ENCODE data around the gene MPRIP.
"Not testable (repeated sequence)": the region's sequence is repeated elsewhere in the genome, so short reads cannot be mapped to it uniquely, and the experiment has no call there.

- TF ChIP-seq CTCF (IDR thresholded peaks at IDR 0.05); FOXJ3 (CRISPR knock-in tag; IDR thresholded peaks at IDR 0.05); USF1 (IDR thresholded peaks at IDR 0.05; ENCODE audit: borderline replicate concordance, low read depth); MXI1 (IDR thresholded peaks at IDR 0.05; ENCODE audit: low read depth, low read length); TAF1 (IDR thresholded peaks at IDR 0.05; ENCODE audit: borderline replicate concordance, low read depth, low read length); TCF12 (IDR thresholded peaks at IDR 0.05); EZH2phosphoT487 (IDR thresholded peaks at IDR 0.05; ENCODE audit: borderline replicate concordance, low read depth): not testable (repeated sequence)
- 0 out of 4 replicates have a peak, but pooled peaks of 1 of the 2 experiments have one; percentile 11 for TF ChIP-seq EP300 (IDR thresholded peaks at IDR 0.05; ENCODE audit: borderline replicate concordance in 1 of 2, low read depth in 1 of 2, low read length in 1 of 2)
- TF ChIP-seq, protein P1, sequence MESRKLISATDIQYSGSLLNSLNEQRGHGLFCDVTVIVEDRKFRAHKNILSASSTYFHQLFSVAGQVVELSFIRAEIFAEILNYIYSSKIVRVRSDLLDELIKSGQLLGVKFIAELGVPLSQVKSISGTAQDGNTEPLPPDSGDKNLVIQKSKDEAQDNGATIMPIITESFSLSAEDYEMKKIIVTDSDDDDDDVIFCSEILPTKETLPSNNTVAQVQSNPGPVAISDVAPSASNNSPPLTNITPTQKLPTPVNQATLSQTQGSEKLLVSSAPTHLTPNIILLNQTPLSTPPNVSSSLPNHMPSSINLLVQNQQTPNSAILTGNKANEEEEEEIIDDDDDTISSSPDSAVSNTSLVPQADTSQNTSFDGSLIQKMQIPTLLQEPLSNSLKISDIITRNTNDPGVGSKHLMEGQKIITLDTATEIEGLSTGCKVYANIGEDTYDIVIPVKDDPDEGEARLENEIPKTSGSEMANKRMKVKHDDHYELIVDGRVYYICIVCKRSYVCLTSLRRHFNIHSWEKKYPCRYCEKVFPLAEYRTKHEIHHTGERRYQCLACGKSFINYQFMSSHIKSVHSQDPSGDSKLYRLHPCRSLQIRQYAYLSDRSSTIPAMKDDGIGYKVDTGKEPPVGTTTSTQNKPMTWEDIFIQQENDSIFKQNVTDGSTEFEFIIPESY (IDR thresholded peaks at IDR 0.05; ENCODE audit: borderline replicate concordance, low read depth), result not testable (repeated sequence)
- TF ChIP-seq, protein P2, sequence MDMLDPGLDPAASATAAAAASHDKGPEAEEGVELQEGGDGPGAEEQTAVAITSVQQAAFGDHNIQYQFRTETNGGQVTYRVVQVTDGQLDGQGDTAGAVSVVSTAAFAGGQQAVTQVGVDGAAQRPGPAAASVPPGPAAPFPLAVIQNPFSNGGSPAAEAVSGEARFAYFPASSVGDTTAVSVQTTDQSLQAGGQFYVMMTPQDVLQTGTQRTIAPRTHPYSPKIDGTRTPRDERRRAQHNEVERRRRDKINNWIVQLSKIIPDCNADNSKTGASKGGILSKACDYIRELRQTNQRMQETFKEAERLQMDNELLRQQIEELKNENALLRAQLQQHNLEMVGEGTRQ (IDR thresholded peaks at IDR 0.05; ENCODE audit: borderline replicate concordance, low read depth, low read length), result not testable (repeated sequence)
- TF ChIP-seq, protein P3, sequence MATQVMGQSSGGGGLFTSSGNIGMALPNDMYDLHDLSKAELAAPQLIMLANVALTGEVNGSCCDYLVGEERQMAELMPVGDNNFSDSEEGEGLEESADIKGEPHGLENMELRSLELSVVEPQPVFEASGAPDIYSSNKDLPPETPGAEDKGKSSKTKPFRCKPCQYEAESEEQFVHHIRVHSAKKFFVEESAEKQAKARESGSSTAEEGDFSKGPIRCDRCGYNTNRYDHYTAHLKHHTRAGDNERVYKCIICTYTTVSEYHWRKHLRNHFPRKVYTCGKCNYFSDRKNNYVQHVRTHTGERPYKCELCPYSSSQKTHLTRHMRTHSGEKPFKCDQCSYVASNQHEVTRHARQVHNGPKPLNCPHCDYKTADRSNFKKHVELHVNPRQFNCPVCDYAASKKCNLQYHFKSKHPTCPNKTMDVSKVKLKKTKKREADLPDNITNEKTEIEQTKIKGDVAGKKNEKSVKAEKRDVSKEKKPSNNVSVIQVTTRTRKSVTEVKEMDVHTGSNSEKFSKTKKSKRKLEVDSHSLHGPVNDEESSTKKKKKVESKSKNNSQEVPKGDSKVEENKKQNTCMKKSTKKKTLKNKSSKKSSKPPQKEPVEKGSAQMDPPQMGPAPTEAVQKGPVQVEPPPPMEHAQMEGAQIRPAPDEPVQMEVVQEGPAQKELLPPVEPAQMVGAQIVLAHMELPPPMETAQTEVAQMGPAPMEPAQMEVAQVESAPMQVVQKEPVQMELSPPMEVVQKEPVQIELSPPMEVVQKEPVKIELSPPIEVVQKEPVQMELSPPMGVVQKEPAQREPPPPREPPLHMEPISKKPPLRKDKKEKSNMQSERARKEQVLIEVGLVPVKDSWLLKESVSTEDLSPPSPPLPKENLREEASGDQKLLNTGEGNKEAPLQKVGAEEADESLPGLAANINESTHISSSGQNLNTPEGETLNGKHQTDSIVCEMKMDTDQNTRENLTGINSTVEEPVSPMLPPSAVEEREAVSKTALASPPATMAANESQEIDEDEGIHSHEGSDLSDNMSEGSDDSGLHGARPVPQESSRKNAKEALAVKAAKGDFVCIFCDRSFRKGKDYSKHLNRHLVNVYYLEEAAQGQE (IDR thresholded peaks at IDR 0.05; ENCODE audit: low read depth, low read length), result not testable (repeated sequence)
These were observed 27.5 kb upstream of the MPRIP start for GRCh38 chr17:17014748-17015124.
